Measurements from ENCODE around the gene CNTNAP5.

The CNTNAP5 gene

GRCh38 chr2:124647245-124647644, 622.2 kb downstream of the CNTNAP5 start:
- Histone ChIP-seq H3K36me3 (ENCODE audit: control insufficient read depth in 1 of 2, insufficient read depth in 2 of 2, low read length in 2 of 2) (no peaks in the 10 kb centered on the region), H3K9ac (ENCODE audit: low read depth in 1 of 2, low read length in 2 of 2) (no peak overlapping the region), H3K4me1 (ENCODE audit: control insufficient read depth in 1 of 2, insufficient read depth in 2 of 2, low read length in 2 of 2) (no peaks in the 10 kb centered on the region), H3K4me3 (ENCODE audit: low read depth in 1 of 2, low read length in 2 of 2) (no peak overlapping the region), H3K27me3 (ENCODE audit: control insufficient read depth in 1 of 2, insufficient read depth in 2 of 2, low read length in 2 of 2) (no peaks in the 10 kb centered on the region), H3K27ac (ENCODE audit: low read depth, low read length) (no peak overlapping the region), H3K9me3 (ENCODE audit: control insufficient read depth in 1 of 2, low read length in 2 of 2) (no peaks in the 10 kb centered on the region)

GRCh38 chr2:124647663-124648062, 622.6 kb downstream of the CNTNAP5 start:
- Histone ChIP-seq H3K4me1 (ENCODE audit: control insufficient read depth in 1 of 2, insufficient read depth in 2 of 2, low read length in 2 of 2) (no peaks in the 10 kb centered on the region), H3K36me3 (ENCODE audit: control insufficient read depth in 1 of 2, insufficient read depth in 2 of 2, low read length in 2 of 2) (no peaks in the 10 kb centered on the region), H3K9me3 (ENCODE audit: control insufficient read depth in 1 of 2, low read length in 2 of 2) (no peaks in the 10 kb centered on the region), H3K27me3 (ENCODE audit: control insufficient read depth in 1 of 2, insufficient read depth in 2 of 2, low read length in 2 of 2) (no peaks in the 10 kb centered on the region), H3K9ac (ENCODE audit: low read depth in 1 of 2, low read length in 2 of 2) (no peak overlapping the region), H3K27ac (ENCODE audit: low read depth, low read length) (no peak overlapping the region), H3K4me3 (ENCODE audit: low read depth in 1 of 2, low read length in 2 of 2) (no peak overlapping the region)

GRCh38 chr2:124649001-124649400, 623.9 kb downstream of the CNTNAP5 start:
- no peak overlapping the region for H3K4me3 ChIP-seq (ENCODE audit: low read depth in 1 of 2, low read length in 2 of 2)

GRCh38 chr2:124652099-124652498, 627.0 kb downstream of the CNTNAP5 start:
- no peaks in the 10 kb centered on the region for H3K36me3 ChIP-seq (ENCODE audit: control insufficient read depth in 1 of 2, insufficient read depth in 2 of 2, low read length in 2 of 2)
- no peak overlapping the region for H3K9ac ChIP-seq (ENCODE audit: low read depth in 1 of 2, low read length in 2 of 2)
- H3K4me1 ChIP-seq (ENCODE audit: control insufficient read depth in 1 of 2, insufficient read depth in 2 of 2, low read length in 2 of 2): no peaks in the 10 kb centered on the region
- no peaks in the 10 kb centered on the region for H3K27me3 ChIP-seq (ENCODE audit: control insufficient read depth in 1 of 2, insufficient read depth in 2 of 2, low read length in 2 of 2)
- no peak overlapping the region for H3K4me3 ChIP-seq (ENCODE audit: low read depth in 1 of 2, low read length in 2 of 2)
- no peak overlapping the region for H3K27ac ChIP-seq (ENCODE audit: low read depth, low read length)
- no peaks in the 10 kb centered on the region for H3K9me3 ChIP-seq (ENCODE audit: control insufficient read depth in 1 of 2, low read length in 2 of 2)

More at GRCh38 chr2:124649001-124649400, 623.9 kb downstream of the CNTNAP5 start:
- H3K27ac ChIP-seq (ENCODE audit: low read depth, low read length): no peak overlapping the region
- H3K9ac ChIP-seq (ENCODE audit: low read depth in 1 of 2, low read length in 2 of 2): no peak overlapping the region
- H3K36me3 ChIP-seq (ENCODE audit: control insufficient read depth in 1 of 2, insufficient read depth in 2 of 2, low read length in 2 of 2): no peaks in the 10 kb centered on the region
- H3K9me3 ChIP-seq (ENCODE audit: control insufficient read depth in 1 of 2, low read length in 2 of 2): no peaks in the 10 kb centered on the region
- H3K4me1 ChIP-seq (ENCODE audit: control insufficient read depth in 1 of 2, insufficient read depth in 2 of 2, low read length in 2 of 2): no peaks in the 10 kb centered on the region
- no peaks in the 10 kb centered on the region for H3K27me3 ChIP-seq (ENCODE audit: control insufficient read depth in 1 of 2, insufficient read depth in 2 of 2, low read length in 2 of 2)

GRCh38 chr2:124658373-124658772, 633.3 kb downstream of the CNTNAP5 start:
- H3K27ac ChIP-seq (ENCODE audit: low read depth, low read length): no peak overlapping the region
- no peaks in the 10 kb centered on the region for H3K9me3 ChIP-seq (ENCODE audit: control insufficient read depth in 1 of 2, low read length in 2 of 2)
- H3K9ac ChIP-seq (ENCODE audit: low read depth in 1 of 2, low read length in 2 of 2): no peak overlapping the region
- no peaks in the 10 kb centered on the region for H3K27me3 ChIP-seq (ENCODE audit: control insufficient read depth in 1 of 2, insufficient read depth in 2 of 2, low read length in 2 of 2)
- no peaks in the 10 kb centered on the region for H3K36me3 ChIP-seq (ENCODE audit: control insufficient read depth in 1 of 2, insufficient read depth in 2 of 2, low read length in 2 of 2)
- no peak overlapping the region for H3K4me3 ChIP-seq (ENCODE audit: low read depth in 1 of 2, low read length in 2 of 2)
- H3K4me1 ChIP-seq (ENCODE audit: control insufficient read depth in 1 of 2, insufficient read depth in 2 of 2, low read length in 2 of 2): no peaks in the 10 kb centered on the region

- no peak overlapping the region for H3K9ac ChIP-seq (ENCODE audit: low read depth in 1 of 2, low read length in 2 of 2)
- no peak overlapping the region for H3K4me3 ChIP-seq (ENCODE audit: low read depth in 1 of 2, low read length in 2 of 2)
- no peaks in the 10 kb centered on the region for H3K9me3 ChIP-seq (ENCODE audit: control insufficient read depth in 1 of 2, low read length in 2 of 2)
- no peaks in the 10 kb centered on the region for H3K36me3 ChIP-seq (ENCODE audit: control insufficient read depth in 1 of 2, insufficient read depth in 2 of 2, low read length in 2 of 2)
- no peak overlapping the region for H3K27ac ChIP-seq (ENCODE audit: low read depth, low read length)
- H3K4me1 ChIP-seq (ENCODE audit: control insufficient read depth in 1 of 2, insufficient read depth in 2 of 2, low read length in 2 of 2): no peaks in the 10 kb centered on the region
- no peaks in the 10 kb centered on the region for H3K27me3 ChIP-seq (ENCODE audit: control insufficient read depth in 1 of 2, insufficient read depth in 2 of 2, low read length in 2 of 2)
Observed at GRCh38 chr2:124661558-124661957, 636.5 kb downstream of the CNTNAP5 start.

GRCh38 chr2:124662946-124663644, 638.0 kb downstream of the CNTNAP5 start:
- Histone ChIP-seq H3K9me3 (ENCODE audit: control insufficient read depth in 1 of 2, low read length in 2 of 2) (no peaks in the 10 kb centered on the region), H3K27ac (ENCODE audit: low read depth, low read length) (no peak overlapping the region), H3K27me3 (ENCODE audit: control insufficient read depth in 1 of 2, insufficient read depth in 2 of 2, low read length in 2 of 2) (no peaks in the 10 kb centered on the region), H3K36me3 (ENCODE audit: control insufficient read depth in 1 of 2, insufficient read depth in 2 of 2, low read length in 2 of 2) (no peaks in the 10 kb centered on the region), H3K4me3 (ENCODE audit: low read depth in 1 of 2, low read length in 2 of 2) (no peak overlapping the region), H3K4me1 (ENCODE audit: control insufficient read depth in 1 of 2, insufficient read depth in 2 of 2, low read length in 2 of 2) (no peaks in the 10 kb centered on the region), H3K9ac (ENCODE audit: low read depth in 1 of 2, low read length in 2 of 2) (no peak overlapping the region)

- no peaks in the 10 kb centered on the region for H3K9me3 ChIP-seq (ENCODE audit: control insufficient read depth in 1 of 2, low read length in 2 of 2)
- H3K4me1 ChIP-seq (ENCODE audit: control insufficient read depth in 1 of 2, insufficient read depth in 2 of 2, low read length in 2 of 2): no peaks in the 10 kb centered on the region
Observed at GRCh38 chr2:124663645-124663997, 638.5 kb downstream of the CNTNAP5 start.

GRCh38 chr2:124664363-124664762, 639.3 kb downstream of the CNTNAP5 start:
- Histone ChIP-seq H3K9ac (ENCODE audit: low read depth in 1 of 2, low read length in 2 of 2) (no peak overlapping the region), H3K27me3 (ENCODE audit: control insufficient read depth in 1 of 2, insufficient read depth in 2 of 2, low read length in 2 of 2) (no peaks in the 10 kb centered on the region), H3K4me1 (ENCODE audit: control insufficient read depth in 1 of 2, insufficient read depth in 2 of 2, low read length in 2 of 2) (no peaks in the 10 kb centered on the region), H3K36me3 (ENCODE audit: control insufficient read depth in 1 of 2, insufficient read depth in 2 of 2, low read length in 2 of 2) (no peaks in the 10 kb centered on the region), H3K27ac (ENCODE audit: low read depth, low read length) (no peak overlapping the region), H3K9me3 (ENCODE audit: control insufficient read depth in 1 of 2, low read length in 2 of 2) (no peaks in the 10 kb centered on the region), H3K4me3 (ENCODE audit: low read depth in 1 of 2, low read length in 2 of 2) (no peak overlapping the region)

More at GRCh38 chr2:124663645-124663997, 638.5 kb downstream of the CNTNAP5 start:
- H3K4me3 ChIP-seq (ENCODE audit: low read depth in 1 of 2, low read length in 2 of 2): no peak overlapping the region
- no peak overlapping the region for H3K27ac ChIP-seq (ENCODE audit: low read depth, low read length)
- no peak overlapping the region for H3K9ac ChIP-seq (ENCODE audit: low read depth in 1 of 2, low read length in 2 of 2)
- H3K36me3 ChIP-seq (ENCODE audit: control insufficient read depth in 1 of 2, insufficient read depth in 2 of 2, low read length in 2 of 2): no peaks in the 10 kb centered on the region
- no peaks in the 10 kb centered on the region for H3K27me3 ChIP-seq (ENCODE audit: control insufficient read depth in 1 of 2, insufficient read depth in 2 of 2, low read length in 2 of 2)

GRCh38 chr2:124666976-124667375, 641.9 kb downstream of the CNTNAP5 start:
- Histone ChIP-seq H3K9ac (ENCODE audit: low read depth in 1 of 2, low read length in 2 of 2) (no peak overlapping the region), H3K4me1 (ENCODE audit: control insufficient read depth in 1 of 2, insufficient read depth in 2 of 2, low read length in 2 of 2) (no peaks in the 10 kb centered on the region), H3K27me3 (ENCODE audit: control insufficient read depth in 1 of 2, insufficient read depth in 2 of 2, low read length in 2 of 2) (no peaks in the 10 kb centered on the region), H3K9me3 (ENCODE audit: control insufficient read depth in 1 of 2, low read length in 2 of 2) (no peaks in the 10 kb centered on the region), H3K4me3 (ENCODE audit: low read depth in 1 of 2, low read length in 2 of 2) (no peak overlapping the region), H3K36me3 (ENCODE audit: control insufficient read depth in 1 of 2, insufficient read depth in 2 of 2, low read length in 2 of 2) (no peaks in the 10 kb centered on the region), H3K27ac (ENCODE audit: low read depth, low read length) (no peak overlapping the region)

All from duodenal mucosa (tissue), 2 donors.